CD4-positive, alpha-beta T cell treated with Interleukin-2 at 100 ng/mL for 4 hours (primary cell): Measurements from ENCODE around the gene RGS10.
A peak's percentile ranks its signal among the peaks of the same experiment; 100 is the strongest.

Experiments
- DNase-seq: peaks from one replicate; pipeline ENCODE4 v3.0.0-alpha.2; 2020; ENCODE audit warnings: low spot score

Gene RGS10

DNA sequence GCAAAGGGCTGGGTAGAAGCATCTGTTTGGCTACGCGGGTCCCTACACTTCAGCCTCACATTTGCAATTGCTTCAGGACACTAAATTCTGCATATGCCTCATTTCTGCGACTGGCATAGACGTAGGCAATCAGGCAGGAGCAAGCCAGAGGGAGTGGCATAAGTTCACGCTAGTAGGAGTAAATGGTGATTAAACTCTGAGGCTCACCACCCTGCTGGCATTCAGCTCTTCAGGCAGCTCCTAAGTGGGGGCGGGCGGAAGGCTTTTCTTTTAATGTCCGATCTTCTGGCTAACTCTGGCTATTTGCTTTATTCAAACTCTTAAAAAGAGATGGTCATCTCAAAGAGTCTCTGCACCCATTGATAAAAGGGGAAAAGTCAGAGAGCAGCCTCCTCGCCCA lies 45.3 kb downstream of the RGS10 start:
- no peak for DNase-seq

DNA sequence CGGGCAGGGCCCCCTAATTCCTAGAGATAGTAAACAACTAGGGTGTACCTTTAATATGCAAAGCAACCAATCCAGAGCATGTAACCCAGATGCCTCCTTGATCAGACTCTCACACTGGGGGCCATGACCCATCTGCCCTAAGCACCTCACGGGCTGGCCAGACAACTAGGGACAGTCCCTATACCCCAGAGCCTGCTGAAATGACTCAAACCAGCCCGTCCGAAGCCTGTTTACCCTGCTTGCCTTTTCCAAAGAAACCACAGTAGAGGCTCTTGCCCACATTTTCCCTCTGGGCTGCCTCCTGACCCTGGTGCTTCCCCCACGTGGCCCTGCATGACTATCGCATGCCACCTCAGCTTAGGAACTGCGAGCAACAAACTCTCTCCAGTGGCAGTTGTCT lies 46.2 kb downstream of the RGS10 start:
- DNase-seq, result no peak

- no peak for DNase-seq
Observed at GRCh38 chr10:119495545-119495944, 47.0 kb downstream of the RGS10 start.

DNA sequence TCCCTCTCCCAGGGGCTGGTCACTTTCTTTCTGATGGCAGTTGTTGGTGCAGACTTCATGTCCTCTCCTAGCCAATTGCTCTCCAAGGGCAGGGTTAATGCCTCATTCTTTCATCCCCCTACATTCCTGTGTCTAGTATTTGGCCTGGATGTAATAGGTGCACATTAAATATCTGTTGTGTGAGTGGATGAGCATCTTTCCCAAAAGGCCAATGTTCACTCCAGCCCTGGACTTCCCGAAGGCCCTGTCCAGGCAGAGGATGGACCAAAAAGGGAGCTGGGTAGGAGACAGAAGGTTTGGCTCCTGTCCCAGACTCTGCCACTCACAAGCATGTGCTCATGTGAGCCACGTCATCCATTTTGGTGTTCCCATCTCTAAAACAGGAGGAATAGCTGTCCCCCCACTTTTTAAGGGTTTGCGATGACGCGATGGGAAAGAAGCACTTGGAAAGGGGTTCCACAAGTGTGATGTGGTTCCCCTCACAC lies 47.5 kb downstream of the RGS10 start:
- no peak for DNase-seq

GRCh38 chr10:119494236-119495020 lies 48.1 kb downstream of the RGS10 start:
- peak; percentile 54 for DNase-seq

DNA sequence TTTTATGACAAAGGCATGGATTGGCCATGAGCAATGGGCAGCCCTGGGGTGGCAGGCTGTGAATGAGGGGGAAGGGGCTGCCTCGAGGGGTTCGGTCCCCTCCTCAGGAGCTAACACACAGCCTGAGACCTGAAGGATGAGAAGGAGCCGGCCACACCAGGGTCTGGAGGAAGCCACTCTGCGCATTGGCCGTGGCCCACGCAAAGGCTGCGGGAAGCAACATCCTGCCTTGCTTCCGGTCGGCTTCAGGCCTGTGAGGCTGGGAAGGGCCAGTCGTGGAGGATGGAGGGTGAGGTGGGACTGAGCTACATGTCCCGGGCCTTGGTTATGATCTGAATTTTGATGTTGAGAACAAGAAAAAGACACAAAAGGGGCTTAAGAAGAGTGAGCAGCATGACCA lies 49.4 kb downstream of the RGS10 start:
- DNase-seq, result no peak

GRCh38 chr10:119491966-119492757 lies 50.4 kb downstream of the RGS10 start:
- no peak for DNase-seq

- no peak for DNase-seq
Observed at GRCh38 chr10:119489991-119490326, 52.6 kb downstream of the RGS10 start.

DNA sequence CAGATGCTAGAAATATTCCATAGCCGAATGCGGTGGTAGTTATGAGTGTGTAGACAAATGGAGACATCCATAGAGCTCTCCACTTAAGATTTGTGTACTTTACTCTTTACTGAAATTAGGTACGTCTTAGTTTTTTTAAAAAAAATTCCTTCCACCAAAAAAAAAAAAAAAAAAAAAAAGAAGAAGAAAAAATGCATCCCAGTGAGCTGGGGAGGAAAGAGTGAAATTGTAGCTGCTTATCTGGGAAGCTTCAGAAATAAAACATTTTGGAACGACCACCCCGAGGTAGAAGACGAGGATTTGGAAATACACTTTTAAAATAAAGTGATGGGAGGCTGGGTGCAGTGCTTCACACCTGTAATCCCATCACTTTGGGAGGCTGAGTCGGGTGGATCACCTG lies 53.8 kb downstream of the RGS10 start:
- no peak for DNase-seq

GRCh38 chr10:119483839-119484238 lies 58.7 kb downstream of the RGS10 start:
- DNase-seq, result no peak

- DNase-seq, result no peak
Observed at GRCh38 chr10:119483001-119483400, 59.5 kb downstream of the RGS10 start.

DNA sequence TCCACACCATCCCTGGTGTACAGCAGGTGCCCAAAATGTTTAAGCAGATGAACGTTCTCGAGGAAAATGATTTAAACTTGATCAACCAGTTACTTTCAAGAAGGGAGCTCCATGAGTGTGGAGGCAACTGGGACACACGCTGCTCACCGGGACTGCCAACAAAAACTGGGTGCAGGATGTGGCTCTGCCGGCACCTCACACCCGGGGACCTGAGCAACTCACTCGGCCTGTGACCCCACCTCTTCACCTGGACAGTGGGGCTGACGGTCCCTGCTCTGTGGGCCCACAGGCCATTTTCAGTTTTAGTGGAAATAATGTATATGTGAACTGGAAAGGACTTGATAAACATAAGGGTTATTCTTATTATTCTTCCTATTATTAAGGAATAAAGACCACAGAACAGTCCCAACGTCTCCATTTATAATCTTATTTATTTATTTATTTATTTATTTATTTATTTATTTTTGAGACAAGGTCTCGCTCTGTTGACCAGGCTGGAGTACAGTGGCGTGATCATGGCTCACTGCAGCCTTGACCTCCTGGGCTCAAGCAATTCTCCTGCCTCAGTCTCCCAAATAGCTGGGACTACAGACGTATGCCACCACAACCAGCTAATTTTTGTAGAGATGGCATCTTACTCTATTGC lies 60.6 kb downstream of the RGS10 start:
- DNase-seq, result no peak

- no peak for DNase-seq
Observed at GRCh38 chr10:119480667-119481066, 61.9 kb downstream of the RGS10 start.

- DNase-seq, result no peak
Observed at GRCh38 chr10:119479532-119479931, 63.0 kb downstream of the RGS10 start.

- no peak for DNase-seq
Observed at GRCh38 chr10:119478811-119479341, 63.6 kb downstream of the RGS10 start.

- peak; percentile 24 for DNase-seq
Observed at GRCh38 chr10:119478111-119478802, 64.3 kb downstream of the RGS10 start.

DNA sequence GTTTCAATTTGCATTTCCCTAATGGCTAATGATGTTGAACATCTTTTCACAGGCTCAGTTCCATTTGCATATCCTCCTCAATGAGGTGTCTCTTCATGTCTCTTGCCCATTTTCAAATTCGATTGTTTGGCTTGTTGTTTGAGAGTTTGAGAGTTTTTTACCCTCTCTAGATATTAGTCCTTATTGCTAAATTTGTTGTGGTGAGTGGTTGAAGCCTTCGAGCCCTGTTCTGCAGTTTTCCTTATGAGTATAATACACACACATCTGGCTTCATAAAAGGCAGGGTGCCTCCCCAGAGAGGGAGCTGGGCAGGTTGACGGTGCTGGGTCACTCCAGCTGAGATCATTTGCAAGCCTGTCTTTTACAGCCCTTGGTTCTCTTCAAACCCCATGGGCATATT lies 65.1 kb downstream of the RGS10 start:
- DNase-seq, result no peak

DNA sequence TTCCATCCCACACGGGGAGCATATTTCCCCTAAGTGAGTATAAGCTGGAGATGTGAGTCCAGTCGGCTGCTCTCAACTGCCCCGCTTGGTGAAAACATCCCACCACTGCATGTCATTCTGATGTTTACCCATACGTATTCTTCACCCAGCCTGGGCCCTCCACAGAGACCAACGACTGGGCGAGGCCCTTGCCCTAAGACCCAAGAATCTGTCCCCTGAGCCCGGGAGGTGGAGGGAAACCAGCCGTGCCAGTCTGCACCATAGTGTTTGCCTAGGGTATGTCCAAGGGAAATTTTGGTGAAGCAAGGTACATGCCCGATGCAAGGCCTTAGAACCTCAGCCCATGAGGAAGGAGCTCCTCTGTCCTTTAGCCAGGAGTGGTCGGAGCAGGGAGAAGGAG lies 67.9 kb downstream of the RGS10 start:
- no peak for DNase-seq

- DNase-seq, result no peak
Observed at GRCh38 chr10:119473771-119474170, 68.7 kb downstream of the RGS10 start.

DNA sequence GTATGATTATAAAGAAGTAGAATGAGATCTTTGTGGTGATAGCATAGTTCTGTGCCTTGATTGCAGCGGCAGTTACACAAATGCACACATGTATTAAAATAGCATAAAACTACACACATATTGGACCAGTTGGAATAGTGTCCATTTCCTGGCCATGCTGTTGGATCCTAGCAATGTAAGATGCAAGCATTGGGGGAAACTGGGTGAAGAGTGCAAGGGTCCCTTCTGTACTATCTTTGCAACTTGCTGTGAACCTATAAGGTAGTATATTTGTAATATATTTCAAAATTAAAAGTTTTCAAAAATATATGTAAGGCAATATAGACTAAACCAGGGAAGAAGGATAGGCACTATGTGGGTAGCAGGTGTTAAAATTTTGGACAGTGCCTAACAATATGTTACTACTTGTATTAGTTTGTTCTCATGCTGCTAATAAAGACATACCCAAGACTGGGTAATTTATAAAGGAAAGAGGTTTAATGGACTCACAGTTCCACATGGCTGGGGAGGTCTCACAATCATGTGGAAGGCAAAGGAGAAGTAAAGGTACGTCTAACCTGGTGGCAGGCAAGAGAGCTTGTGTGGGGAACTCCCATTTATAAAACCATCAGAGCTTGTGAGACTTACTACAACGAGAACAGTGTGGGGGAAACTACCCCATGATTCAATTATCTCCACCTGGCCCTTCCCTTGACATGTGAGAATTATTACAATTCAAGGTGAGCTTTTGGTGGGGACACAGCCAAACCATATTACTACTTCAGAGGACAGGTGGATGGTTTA lies 71.4 kb downstream of the RGS10 start:
- no peak for DNase-seq

DNA sequence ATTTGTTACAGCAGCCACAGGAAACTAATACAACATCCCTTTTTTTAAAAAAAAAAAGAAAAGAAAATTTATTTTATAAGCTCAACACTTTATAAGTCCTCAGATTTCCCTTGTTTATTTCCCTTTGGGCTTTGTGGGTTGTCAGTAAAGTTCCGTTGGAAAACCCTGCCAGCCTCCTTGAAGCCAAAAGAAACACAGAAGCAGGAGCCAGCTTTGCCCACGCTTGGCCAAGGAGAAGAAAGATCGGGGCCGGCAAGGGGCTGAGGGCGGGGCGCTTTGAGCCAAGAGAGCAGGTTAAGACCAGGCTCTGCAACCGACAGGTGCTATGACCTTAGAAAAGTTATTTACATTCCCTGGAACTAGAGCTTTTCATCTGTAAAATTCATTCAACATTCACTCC lies 72.7 kb downstream of the RGS10 start:
- no peak for DNase-seq
